Measurements from ENCODE around the gene NEK6.

NEK6 gene

GRCh38 chr9:124346347-124347163, 88.8 kb downstream of the NEK6 start:
- no peak for DNase-seq

- DNase-seq, result no peak
These were observed 89.6 kb downstream of the NEK6 start for GRCh38 chr9:124347206-124347967.

GRCh38 chr9:124347968-124348358, 90.2 kb downstream of the NEK6 start:
- no peak for DNase-seq

- no peak for DNase-seq
These were observed 90.6 kb downstream of the NEK6 start for GRCh38 chr9:124348363-124348762.

GRCh38 chr9:124348831-124349230, 91.1 kb downstream of the NEK6 start:
- no peak for DNase-seq

GRCh38 chr9:124349267-124349666, 91.5 kb downstream of the NEK6 start:
- no peak for DNase-seq

GRCh38 chr9:124349675-124350493, 92.1 kb downstream of the NEK6 start:
- no peak for DNase-seq

- DNase-seq, result no peak
These were observed 92.9 kb downstream of the NEK6 start for GRCh38 chr9:124350494-124351263.

GRCh38 chr9:124351672-124352468, 94.1 kb downstream of the NEK6 start:
- DNase-seq, result no peak

- no peak for DNase-seq
These were observed 94.9 kb downstream of the NEK6 start for GRCh38 chr9:124352616-124353015.

- DNase-seq, result no peak
These were observed 95.5 kb downstream of the NEK6 start for GRCh38 chr9:124353166-124353768.

GRCh38 chr9:124353811-124354274, 96.1 kb downstream of the NEK6 start:
- DNase-seq, result no peak

GRCh38 chr9:124354346-124355038, 96.7 kb downstream of the NEK6 start:
- no peak for DNase-seq

- no peak for DNase-seq
These were observed 97.5 kb downstream of the NEK6 start for GRCh38 chr9:124355039-124355940.

- no peak for DNase-seq
These were observed 98.4 kb downstream of the NEK6 start for GRCh38 chr9:124355941-124356744.

GRCh38 chr9:124356745-124357390, 99.1 kb downstream of the NEK6 start:
- DNase-seq, result no peak

- DNase-seq, result no peak
These were observed 100.1 kb downstream of the NEK6 start for GRCh38 chr9:124357721-124358361.
